Mononuclear cell (primary cell): ENCODE measurements around the gene PRDX6. TPM values are rescaled to one million over a fixed set of nuclear protein-coding genes. Genes with fewer than 3 reads are reported as not detected.
"Not testable (repeated sequence)": the region's sequence is repeated elsewhere in the genome, so short reads cannot be mapped to it uniquely, and the experiment has no call there.

Experiments used
- H3K27me3 ChIP-seq: 2 replicates; pipeline ENCODE4 v1.6.0; 2011; ENCODE audit warnings: low read length, control low read depth; ENCODE audit not compliant: insufficient read depth
- H3K4me1 ChIP-seq: 2 replicates; pipeline ENCODE4 v1.5.1; 2011; ENCODE audit warnings: mild to moderate bottlenecking, low read length, control low read depth; ENCODE audit not compliant: insufficient read depth
- H3K4me3 ChIP-seq: 2 replicates; pipeline ENCODE4 v1.5.1; 2011; ENCODE audit warnings: mild to moderate bottlenecking, low read length, moderate library complexity
- H3K9me3 ChIP-seq: 2 replicates; pipeline ENCODE4 v1.5.1; 2011; ENCODE audit warnings: low read depth, mild to moderate bottlenecking, control low read depth, low read length
- total RNA-seq: library from RNA; depleted of rRNA; stranded (reverse); fragments of >200 nt; gene quantifications from one replicate; pipeline ENCODE4 v1.2.3, GENCODE V29; 2012

Gene PRDX6
- total RNA-seq, 1 donor = 99.4 TPM

DNA sequence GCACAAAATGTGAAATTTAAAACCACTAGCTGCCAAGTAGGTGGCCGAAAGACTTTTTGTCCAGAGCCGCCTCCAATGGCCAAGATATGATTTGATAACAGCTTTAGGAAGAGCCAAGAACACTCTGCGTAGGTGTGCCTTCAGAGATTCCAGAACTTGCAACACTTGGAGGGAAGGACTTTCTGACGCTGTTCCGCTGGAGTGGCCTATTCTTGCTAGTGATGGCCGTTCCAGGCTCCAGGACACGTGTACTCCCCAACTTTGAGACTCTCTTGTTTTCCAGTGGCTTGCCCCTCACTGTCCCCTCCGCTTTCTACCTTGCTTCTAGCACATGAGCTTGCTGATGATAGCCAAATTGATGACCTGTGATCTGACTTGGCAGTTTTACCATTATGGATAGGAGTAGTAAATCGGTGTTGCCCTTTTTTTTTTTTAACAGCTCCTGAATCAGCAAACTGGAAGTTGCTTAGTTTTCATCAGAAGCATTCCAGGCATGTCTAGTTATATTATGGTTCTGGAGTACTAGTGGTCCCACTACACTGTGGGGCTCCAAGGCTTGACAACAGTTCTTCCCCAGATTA is 1.0 kb downstream of the PRDX6 start:
- peaks cover 45% of the 10 kb centered on the region for H3K4me1 ChIP-seq
- peak overlapping the region; percentile 70 for H3K4me3 ChIP-seq
- no peaks in the 10 kb centered on the region for H3K9me3 ChIP-seq
- no peaks in the 10 kb centered on the region for H3K27me3 ChIP-seq

DNA sequence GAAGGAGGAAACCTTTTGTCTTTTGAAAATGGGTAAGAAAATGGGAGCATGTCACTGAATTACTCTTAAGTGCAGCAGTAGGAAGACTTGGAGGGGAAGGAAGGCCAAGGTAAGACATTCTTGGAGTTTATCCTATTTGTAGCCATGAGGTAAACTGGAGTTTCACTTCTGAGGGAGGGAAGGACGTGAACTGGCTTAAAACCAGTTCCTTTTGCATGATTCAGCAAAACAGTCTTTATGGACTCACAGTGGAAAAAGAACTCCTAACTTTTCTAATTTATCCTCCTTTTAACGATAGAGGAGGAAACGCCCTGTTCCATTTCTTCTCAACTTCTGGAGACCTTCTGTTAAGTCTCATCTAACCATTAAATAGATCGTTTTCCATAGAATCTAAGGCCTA is 2.5 kb downstream of the PRDX6 start:
- no peaks in the 10 kb centered on the region for H3K9me3 ChIP-seq
- H3K27me3 ChIP-seq = no peaks in the 10 kb centered on the region
- H3K4me3 ChIP-seq = no peak overlapping the region
- peaks cover 39% of the 10 kb centered on the region for H3K4me1 ChIP-seq

DNA sequence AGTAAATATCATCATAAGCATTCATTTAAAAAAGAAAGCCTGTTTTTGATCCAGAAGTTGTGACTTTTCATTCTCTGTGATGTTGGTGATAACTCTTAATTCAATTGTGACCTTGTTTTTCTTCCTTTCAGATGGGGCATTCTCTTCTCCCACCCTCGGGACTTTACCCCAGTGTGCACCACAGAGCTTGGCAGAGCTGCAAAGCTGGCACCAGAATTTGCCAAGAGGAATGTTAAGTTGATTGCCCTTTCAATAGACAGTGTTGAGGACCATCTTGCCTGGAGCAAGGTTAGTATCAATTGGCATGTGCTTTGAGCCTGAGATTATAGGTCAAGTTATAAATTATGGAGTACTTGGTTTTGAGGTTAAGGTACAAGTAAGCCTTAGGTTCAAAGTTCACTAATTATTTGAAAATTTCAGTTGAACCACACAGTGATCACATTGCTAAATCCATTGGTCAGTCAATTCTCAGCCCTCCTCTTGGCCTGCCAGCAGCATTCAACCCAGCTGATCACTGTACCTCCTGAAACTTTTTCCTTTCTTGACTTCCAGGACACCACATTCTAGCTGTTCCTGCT is 4.1 kb downstream of the PRDX6 start:
- Histone ChIP-seq H3K4me3 (no peak overlapping the region), H3K4me1 (peaks cover 24% of the 10 kb centered on the region), H3K27me3 (no peaks in the 10 kb centered on the region), H3K9me3 (no peaks in the 10 kb centered on the region)

DNA sequence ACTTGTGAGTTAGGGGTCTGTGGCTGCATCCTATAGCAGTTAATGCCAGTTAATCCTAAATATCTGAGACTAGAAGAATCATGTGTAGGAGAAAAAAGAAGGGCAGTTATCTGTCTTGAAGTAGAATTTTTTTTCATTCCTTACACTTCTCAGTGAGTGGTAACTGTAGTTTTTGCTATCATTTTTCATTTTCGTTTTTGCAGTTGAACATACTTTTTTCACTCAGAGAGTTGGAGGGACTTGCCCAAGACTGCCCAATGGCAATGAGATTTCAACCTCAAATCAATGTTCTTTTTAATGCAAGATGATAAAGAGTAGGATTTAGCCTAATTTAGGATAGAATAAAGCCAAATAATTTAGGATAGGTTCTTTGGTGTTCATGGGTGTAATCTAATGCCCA is 5.5 kb downstream of the PRDX6 start:
- Histone ChIP-seq H3K4me1 (peaks cover 22% of the 10 kb centered on the region), H3K9me3 (no peaks in the 10 kb centered on the region), H3K4me3 (no peak overlapping the region), H3K27me3 (no peaks in the 10 kb centered on the region)

DNA sequence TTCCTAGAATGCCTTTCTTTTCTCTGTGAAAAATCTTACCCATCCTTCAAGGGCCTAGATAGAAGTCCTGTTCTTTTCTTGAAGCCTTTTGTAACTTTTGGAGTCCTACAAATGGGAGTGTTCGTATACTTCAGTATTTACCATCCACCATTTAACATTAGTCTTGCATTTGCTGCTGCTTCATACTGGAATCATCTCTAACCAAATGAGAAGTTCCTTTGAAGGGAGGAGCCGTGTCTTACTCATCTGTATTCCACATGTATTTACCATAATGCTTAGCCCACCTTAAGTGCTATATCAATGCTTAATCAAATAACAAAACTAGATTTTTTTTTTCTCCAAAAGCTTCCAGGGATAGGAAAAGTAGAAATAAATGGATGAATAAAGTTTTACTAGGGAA is 7.1 kb downstream of the PRDX6 start:
- Histone ChIP-seq H3K4me3 (no peak overlapping the region), H3K27me3 (no peaks in the 10 kb centered on the region), H3K9me3 (no peaks in the 10 kb centered on the region), H3K4me1 (peaks cover 11% of the 10 kb centered on the region)

DNA sequence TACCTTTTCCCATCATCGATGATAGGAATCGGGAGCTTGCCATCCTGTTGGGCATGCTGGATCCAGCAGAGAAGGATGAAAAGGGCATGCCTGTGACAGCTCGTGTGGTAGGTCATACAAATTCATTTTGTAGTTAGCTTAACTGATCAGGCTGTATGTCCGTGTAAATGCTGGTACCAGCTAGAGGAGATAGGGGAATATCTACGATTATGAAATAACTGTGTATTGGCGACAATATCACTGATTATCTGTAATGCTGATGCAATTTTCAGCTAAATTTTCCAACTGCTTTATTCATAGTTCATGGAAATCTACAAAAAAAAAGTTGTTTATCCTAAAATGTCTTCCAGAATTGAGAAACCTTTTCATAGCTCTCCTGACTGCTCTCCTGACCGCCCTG is 8.3 kb downstream of the PRDX6 start:
- Histone ChIP-seq H3K9me3 (no peaks in the 10 kb centered on the region), H3K27me3 (no peaks in the 10 kb centered on the region), H3K4me1 (no peaks in the 10 kb centered on the region), H3K4me3 (no peak overlapping the region)

DNA sequence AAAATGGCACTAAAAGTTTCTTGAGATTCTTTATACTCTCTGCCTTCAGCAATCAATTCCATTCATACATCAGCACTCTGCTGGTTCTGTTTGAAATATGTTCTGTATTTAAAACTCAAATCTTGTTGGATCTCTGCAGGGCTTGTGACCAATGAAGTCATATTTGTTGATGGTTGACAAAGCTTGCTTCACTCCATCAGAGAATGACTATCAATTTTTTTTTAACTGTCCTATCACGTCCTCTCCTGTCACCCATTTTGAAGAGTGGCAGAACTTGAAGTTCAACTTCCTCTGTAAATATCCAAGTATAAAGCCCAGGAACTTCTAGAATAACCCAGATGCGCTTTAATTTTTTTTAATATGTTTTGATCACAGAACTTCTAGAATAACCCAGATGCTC is 10.9 kb downstream of the PRDX6 start:
- Histone ChIP-seq H3K4me1 (no peaks in the 10 kb centered on the region), H3K4me3 (no peak overlapping the region), H3K9me3 (no peaks in the 10 kb centered on the region), H3K27me3 (no peaks in the 10 kb centered on the region)

DNA sequence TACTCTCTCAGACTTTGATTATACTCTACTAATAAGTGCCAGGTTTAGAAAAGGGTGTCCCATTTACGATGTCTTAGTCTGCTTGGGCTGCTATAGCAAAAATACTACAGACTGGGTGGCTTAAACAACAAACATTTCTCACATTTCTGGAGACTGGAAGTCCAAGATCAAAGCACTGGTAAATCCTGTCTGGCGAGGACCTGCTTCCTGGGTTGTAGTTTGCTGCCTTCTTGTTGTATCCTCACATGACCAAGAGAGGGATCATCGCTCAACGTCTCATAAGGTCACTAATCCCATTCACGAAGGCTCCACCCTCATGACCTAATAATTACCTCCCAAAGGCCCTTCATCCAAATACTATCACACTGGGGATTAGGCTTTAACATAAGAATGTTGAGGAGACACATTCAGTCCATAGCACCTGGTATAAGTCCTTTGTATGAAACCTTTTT is 12.0 kb downstream of the PRDX6 start:
- Histone ChIP-seq H3K9me3 (no peaks in the 10 kb centered on the region), H3K4me3 (no peak overlapping the region), H3K4me1 (no peaks in the 10 kb centered on the region), H3K27me3 (no peaks in the 10 kb centered on the region)

DNA sequence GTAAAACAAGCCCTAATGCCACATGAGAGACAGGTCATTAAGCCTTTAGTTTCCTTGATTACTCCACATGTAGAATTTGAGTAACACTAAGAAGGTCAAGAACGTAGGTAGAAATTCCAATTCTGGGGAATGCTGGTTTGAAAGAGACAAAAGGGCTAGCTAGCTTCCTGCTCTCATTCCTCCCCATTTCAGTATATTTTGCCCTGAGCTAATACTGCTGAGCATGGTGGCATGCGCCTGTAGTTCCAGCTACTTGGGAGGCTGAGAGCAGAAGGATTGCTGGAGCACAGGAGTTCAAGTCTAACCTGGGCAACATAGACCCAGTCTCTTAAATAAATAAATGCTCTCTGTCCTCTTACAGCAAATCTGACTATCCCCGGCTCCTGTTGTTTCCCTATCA is 12.8 kb downstream of the PRDX6 start:
- Histone ChIP-seq H3K27me3 (no peaks in the 10 kb centered on the region), H3K4me1 (no peaks in the 10 kb centered on the region), H3K4me3 (no peak overlapping the region), H3K9me3 (no peaks in the 10 kb centered on the region)

DNA sequence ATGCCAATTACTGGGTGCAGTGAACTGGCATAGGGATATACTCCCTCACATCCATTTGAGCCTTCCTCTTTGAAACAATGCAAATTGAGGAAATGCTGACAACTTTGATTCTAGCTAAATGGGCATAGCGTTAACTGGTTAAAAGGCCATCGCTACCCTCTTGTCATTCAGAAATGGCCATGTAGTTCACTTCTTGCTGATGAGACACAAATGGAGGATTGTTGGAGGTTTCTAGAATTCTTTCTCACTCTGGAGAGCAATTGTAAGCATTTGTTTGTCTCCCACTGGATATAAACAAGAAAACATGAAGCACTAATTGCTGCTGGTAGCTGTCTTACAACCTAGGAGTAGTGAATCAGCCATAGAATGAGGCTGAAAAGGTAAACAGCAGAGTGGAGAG is 14.4 kb downstream of the PRDX6 start:
- Histone ChIP-seq H3K9me3 (no peaks in the 10 kb centered on the region), H3K4me3 (no peak overlapping the region)

DNA sequence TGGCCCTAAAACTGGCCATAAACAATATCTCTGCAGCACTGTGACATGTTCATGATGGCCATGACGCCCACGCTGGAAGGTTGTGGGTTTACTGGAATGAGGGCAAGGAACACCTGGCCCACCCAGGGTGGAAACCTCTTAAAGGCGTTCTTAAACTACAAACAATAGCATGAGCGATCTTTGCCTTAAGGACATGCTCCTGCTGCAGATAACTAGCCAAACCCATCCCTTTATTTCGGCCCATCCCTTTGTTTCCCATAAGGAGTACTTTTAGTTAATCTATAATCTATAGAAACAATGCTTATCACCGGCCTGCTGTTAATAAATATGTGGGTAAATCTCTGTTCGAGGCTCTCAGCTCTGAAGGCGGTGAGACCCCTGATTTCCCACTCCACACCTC is 16.0 kb downstream of the PRDX6 start:
- not testable (repeated sequence) for H3K4me1 ChIP-seq, H3K27me3 ChIP-seq, H3K9me3 ChIP-seq, H3K4me3 ChIP-seq

More for the DNA sequence above, 14.4 kb downstream of the PRDX6 start:
- Histone ChIP-seq H3K27me3 (no peaks in the 10 kb centered on the region), H3K4me1 (no peaks in the 10 kb centered on the region)

DNA sequence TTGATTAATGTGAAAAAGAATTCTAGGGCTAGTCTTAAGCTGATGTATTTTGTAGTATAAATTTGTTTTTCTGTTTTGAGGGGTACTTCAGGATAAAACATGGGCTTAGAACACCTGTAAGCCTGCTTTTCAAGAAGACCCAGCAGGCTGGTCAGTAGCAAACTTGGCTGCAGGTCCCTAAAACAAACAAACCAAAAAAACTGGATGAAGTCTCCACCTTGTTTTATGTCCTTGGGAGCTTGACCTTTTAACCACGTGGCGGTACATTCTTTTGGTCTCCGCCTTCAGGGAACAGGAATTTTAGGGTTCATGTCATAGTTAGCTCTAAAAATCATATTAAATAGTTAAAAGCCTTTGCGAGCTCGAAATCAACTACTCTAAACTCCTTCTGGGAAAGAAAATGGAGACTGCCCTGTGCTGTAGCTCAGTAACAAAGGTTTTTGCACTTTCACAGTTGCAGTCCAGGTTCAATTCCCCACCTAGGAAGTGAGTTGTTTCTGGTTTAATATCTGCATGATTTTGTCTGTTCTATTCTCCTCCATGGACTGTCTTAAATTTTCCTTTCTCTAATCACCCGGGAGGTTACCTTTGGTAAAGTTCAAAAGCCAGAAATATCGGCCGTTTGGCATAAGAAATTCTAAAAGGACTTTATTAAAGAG is 18.6 kb downstream of the PRDX6 start:
- H3K27me3 ChIP-seq = no peaks in the 10 kb centered on the region
- no peak overlapping the region for H3K4me3 ChIP-seq
- H3K4me1 ChIP-seq = no peaks in the 10 kb centered on the region

DNA sequence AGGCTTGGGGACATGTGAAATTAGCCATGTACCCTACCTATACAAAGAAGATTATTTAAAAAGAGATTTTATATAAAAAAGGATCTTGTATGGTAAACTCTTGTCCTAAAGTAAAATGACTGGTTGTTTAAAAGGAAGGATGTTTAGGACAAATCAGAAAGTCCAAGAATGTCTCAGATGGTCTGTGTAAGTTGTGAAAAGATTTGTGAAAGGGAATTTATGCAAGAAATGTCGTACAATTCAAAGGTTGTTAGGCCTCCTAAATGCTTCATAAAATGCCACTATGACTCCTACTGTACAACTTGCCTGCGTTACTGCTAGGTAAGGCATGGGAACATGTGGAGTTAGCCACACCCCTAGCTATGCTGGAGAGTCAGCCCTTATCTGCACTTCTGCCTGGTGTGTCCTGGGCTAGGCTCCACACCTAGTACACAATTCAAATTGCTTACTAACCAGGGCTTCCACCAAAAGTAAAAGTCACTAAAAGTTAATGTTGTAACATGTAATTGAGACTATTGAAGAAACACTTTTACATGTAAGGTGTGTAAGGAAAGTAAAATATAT is 19.7 kb downstream of the PRDX6 start:
- Histone ChIP-seq H3K4me1 (no peaks in the 10 kb centered on the region), H3K9me3 (no peaks in the 10 kb centered on the region), H3K4me3 (no peak overlapping the region), H3K27me3 (no peaks in the 10 kb centered on the region)

More for the DNA sequence above, 18.6 kb downstream of the PRDX6 start:
- H3K9me3 ChIP-seq = no peaks in the 10 kb centered on the region

DNA sequence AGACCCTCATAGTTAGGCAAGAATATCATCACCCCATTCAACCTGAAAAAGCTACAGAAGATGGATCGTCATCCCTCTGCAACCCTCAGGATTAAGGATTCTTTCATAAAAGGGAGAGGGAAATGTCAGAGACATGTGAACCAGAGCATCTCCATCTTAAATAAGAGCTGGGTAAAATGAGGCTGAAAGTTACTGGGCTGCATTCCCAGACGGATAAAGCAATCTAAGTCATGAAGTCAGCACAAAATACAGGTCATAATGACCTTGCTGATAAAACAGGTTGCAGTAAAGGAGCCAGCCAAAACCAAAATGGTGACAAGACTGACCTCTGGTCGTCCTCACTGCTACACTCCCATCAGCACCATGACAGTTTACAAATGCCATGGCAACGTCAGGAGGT is 22.6 kb downstream of the PRDX6 start:
- H3K27me3 ChIP-seq = no peaks in the 10 kb centered on the region
- H3K4me3 ChIP-seq = no peak overlapping the region

DNA sequence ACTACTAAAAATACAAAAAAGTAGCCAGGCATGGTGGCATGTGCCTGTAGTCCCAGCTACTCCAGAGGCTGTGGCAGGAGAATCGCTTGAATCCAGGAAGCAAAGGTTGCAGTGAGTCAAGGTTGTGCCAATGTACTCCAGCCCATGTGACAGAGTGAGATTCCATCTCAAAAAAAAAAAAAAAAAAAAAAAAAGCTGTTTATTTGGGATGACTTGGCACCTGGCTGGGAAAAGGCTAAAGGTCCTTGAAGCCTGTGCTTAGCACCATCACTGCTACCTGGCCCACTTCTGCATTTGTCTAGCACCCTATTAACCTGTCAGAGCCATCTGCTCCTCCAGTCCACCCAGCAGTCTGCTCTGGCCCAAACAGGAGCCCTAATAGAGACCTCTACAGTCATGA is 25.0 kb downstream of the PRDX6 start:
- H3K27me3 ChIP-seq = no peaks in the 10 kb centered on the region
- no peaks in the 10 kb centered on the region for H3K9me3 ChIP-seq
- no peak overlapping the region for H3K4me3 ChIP-seq
- H3K4me1 ChIP-seq = no peaks in the 10 kb centered on the region

More for the DNA sequence above, 22.6 kb downstream of the PRDX6 start:
- no peaks in the 10 kb centered on the region for H3K9me3 ChIP-seq
- H3K4me1 ChIP-seq = no peaks in the 10 kb centered on the region
